Measurements from ENCODE around the gene CYTIP.

DNA sequence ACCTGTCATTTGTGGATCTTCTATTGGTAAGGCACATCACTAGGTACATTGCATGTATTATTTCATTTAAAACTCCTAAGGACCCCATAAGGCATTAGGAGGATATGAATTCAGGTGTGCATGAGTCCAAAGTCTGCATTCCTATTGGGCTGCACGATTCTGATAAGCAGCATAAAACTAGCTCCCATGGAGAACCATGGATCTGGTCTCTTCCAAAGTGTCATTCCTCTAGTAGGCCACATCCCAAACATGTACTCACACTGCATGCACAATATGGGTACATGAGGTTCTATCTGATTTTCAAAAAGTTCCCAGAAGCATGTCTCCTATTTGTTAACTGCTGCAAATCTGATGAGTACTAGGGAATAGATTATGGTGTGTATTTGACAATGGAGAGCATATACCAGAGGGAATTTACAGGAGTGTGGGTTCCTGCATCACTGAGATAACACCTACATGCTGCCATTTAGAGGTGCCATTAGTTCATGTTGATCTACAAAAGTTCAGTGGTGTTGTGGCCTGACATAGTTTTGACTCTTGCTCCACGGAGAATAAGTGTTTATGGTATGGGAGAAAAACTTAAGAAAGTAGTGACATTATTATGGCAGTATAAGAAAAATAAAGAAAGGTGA, 11.3 kb downstream of the CYTIP start:
- TF ChIP-seq SMC3 (conservative IDR thresholded peaks at IDR 0.05; ENCODE audit: poor library complexity): no peak
- TF ChIP-seq EZH2 (IDR thresholded peaks at IDR 0.05; ENCODE audit: borderline replicate concordance, insufficient read depth, low read length, poor library complexity, severe bottlenecking): no peak
- TF ChIP-seq, protein P1, sequence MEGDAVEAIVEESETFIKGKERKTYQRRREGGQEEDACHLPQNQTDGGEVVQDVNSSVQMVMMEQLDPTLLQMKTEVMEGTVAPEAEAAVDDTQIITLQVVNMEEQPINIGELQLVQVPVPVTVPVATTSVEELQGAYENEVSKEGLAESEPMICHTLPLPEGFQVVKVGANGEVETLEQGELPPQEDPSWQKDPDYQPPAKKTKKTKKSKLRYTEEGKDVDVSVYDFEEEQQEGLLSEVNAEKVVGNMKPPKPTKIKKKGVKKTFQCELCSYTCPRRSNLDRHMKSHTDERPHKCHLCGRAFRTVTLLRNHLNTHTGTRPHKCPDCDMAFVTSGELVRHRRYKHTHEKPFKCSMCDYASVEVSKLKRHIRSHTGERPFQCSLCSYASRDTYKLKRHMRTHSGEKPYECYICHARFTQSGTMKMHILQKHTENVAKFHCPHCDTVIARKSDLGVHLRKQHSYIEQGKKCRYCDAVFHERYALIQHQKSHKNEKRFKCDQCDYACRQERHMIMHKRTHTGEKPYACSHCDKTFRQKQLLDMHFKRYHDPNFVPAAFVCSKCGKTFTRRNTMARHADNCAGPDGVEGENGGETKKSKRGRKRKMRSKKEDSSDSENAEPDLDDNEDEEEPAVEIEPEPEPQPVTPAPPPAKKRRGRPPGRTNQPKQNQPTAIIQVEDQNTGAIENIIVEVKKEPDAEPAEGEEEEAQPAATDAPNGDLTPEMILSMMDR (IDR thresholded peaks at IDR 0.05; ENCODE audit: poor library complexity, severe bottlenecking): no peak
- TF ChIP-seq RAD21 (conservative IDR thresholded peaks at IDR 0.05): no peak
- no peak for TF ChIP-seq MXI1 (conservative IDR thresholded peaks at IDR 0.05; ENCODE audit: poor library complexity, severe bottlenecking)
- TF ChIP-seq EP300 (conservative IDR thresholded peaks at IDR 0.05; ENCODE audit: poor library complexity, severe bottlenecking): no peak
- TF ChIP-seq, protein P2, sequence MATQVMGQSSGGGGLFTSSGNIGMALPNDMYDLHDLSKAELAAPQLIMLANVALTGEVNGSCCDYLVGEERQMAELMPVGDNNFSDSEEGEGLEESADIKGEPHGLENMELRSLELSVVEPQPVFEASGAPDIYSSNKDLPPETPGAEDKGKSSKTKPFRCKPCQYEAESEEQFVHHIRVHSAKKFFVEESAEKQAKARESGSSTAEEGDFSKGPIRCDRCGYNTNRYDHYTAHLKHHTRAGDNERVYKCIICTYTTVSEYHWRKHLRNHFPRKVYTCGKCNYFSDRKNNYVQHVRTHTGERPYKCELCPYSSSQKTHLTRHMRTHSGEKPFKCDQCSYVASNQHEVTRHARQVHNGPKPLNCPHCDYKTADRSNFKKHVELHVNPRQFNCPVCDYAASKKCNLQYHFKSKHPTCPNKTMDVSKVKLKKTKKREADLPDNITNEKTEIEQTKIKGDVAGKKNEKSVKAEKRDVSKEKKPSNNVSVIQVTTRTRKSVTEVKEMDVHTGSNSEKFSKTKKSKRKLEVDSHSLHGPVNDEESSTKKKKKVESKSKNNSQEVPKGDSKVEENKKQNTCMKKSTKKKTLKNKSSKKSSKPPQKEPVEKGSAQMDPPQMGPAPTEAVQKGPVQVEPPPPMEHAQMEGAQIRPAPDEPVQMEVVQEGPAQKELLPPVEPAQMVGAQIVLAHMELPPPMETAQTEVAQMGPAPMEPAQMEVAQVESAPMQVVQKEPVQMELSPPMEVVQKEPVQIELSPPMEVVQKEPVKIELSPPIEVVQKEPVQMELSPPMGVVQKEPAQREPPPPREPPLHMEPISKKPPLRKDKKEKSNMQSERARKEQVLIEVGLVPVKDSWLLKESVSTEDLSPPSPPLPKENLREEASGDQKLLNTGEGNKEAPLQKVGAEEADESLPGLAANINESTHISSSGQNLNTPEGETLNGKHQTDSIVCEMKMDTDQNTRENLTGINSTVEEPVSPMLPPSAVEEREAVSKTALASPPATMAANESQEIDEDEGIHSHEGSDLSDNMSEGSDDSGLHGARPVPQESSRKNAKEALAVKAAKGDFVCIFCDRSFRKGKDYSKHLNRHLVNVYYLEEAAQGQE (IDR thresholded peaks at IDR 0.05; ENCODE audit: borderline replicate concordance): no peak
- no peak for TF ChIP-seq POLR2AphosphoS5 (IDR thresholded peaks at IDR 0.05)
- no peak for TF ChIP-seq TAF1 (IDR thresholded peaks at IDR 0.05; ENCODE audit: low read depth)
